GM12878 (cell line): ENCODE measurements around the gene B4GALT5. TPM values are rescaled to one million over a fixed set of nuclear protein-coding genes. Genes with fewer than 3 reads are reported as not detected.

ENCODE experiments used
- ATAC-seq: fragments of 200-7000 bp; cut with Tn5 transposase; 3 replicates; pipeline ENCODE4 v1.9.1; 2020; ENCODE audit warnings: mild to moderate bottlenecking, moderate library complexity
- BruUV-seq: library from RNA; stranded (reverse); fragments of 400-500 nt; replicated peaks from 2 replicates; lab custom pipeline; 2021; lab: Mats Ljungman, UMichigan
- CTCF ChIA-PET: fragments of 300-600 bp; sonication (Branson Sonifier 250); formaldehyde crosslinking; extraction: SDS; loops from one replicate; lab custom pipeline; 2021; ENCODE audit warnings: inconsistent platforms; lab: Yijun Ruan, JAX
- POLR2A ChIA-PET: fragments of 350-600 bp; formaldehyde crosslinking; extraction: SDS; loops from one replicate; lab custom pipeline; 2021; ENCODE audit warnings: inconsistent platforms; lab: Charles Lee
- RAD21 ChIA-PET: fragments of 300-600 bp; sonication (Branson Sonifier 250); formaldehyde crosslinking; loops from one replicate; lab custom pipeline; 2023; ENCODE audit warnings: antibody characterized with exemption; ENCODE audit not compliant: unreplicated experiment; lab: Charles Lee
- SMC1A ChIA-PET: fragments of 300-600 bp; sonication (Branson Sonifier 250); formaldehyde crosslinking; loops from one replicate; lab custom pipeline; 2023; ENCODE audit not compliant: unreplicated experiment, uncharacterized antibody; lab: Charles Lee
- DNase-seq: peaks from one replicate; pipeline ENCODE4 v3.0.0-alpha.2; 2011; ENCODE audit warnings: low read depth, low spot score
- FAIRE-seq: peaks from 3 replicates; lab custom pipeline; 2011; peaks lifted over from hg19 to GRCh38; lab: Jason Lieb, UNC
- H2AFZ ChIP-seq: 2 replicates; pipeline ENCODE4 v1.6.0; 2011; ENCODE audit warnings: low read depth, low read length, control low read depth; ENCODE audit not compliant: control insufficient read depth
- H3K27ac ChIP-seq: 2 replicates; pipeline ENCODE4 v1.5.1; 2011; ENCODE audit warnings: control low read depth; ENCODE audit not compliant: control insufficient read depth, insufficient read depth
- H3K27me3 ChIP-seq, 2 experiments: replicated peaks in 1 of 2; 2 replicates each; pipeline versions ENCODE4 v1.6.0 to v1.6.1; 2011; ENCODE audit warnings: low read length in 1 of 2; ENCODE audit not compliant: control insufficient read depth in 2 of 2, insufficient read depth in 2 of 2
- H3K36me3 ChIP-seq, 2 experiments: 2 replicates each; pipeline ENCODE4 v1.5.1; 2011; ENCODE audit warnings: low read length in 1 of 2; ENCODE audit not compliant: control insufficient read depth in 2 of 2, insufficient read depth in 2 of 2
- H3K4me1 ChIP-seq: 2 replicates; pipeline ENCODE4 v1.6.1; 2011; ENCODE audit warnings: mild to moderate bottlenecking, low read length, moderate library complexity, mixed read lengths; ENCODE audit not compliant: control insufficient read depth, insufficient read depth
- H3K4me2 ChIP-seq: 2 replicates; pipeline ENCODE4 v1.6.0; 2011; ENCODE audit warnings: control low read depth; ENCODE audit not compliant: control insufficient read depth, insufficient read depth
- H3K4me3 ChIP-seq: fragments of 200-600 bp; sonication (generic); 2 replicates; pipeline ENCODE4 v1.5.1; 2016
- H3K79me2 ChIP-seq: 2 replicates; pipeline ENCODE4 v1.6.0; 2011; ENCODE audit warnings: low read length; ENCODE audit not compliant: control insufficient read depth, insufficient read depth
- H3K9ac ChIP-seq: 2 replicates; pipeline ENCODE4 v1.8.0; 2011; ENCODE audit warnings: low read length, control low read depth, mixed read lengths; ENCODE audit not compliant: control insufficient read depth, insufficient read depth
- H3K9me3 ChIP-seq: replicated peaks from 3 replicates; pipeline ENCODE4 v1.5.1; 2011; ENCODE audit warnings: mild to moderate bottlenecking, low read length; ENCODE audit not compliant: control insufficient read depth, insufficient read depth
- H4K20me1 ChIP-seq: 2 replicates; pipeline ENCODE4 v1.6.0; 2011; ENCODE audit not compliant: control insufficient read depth, insufficient read depth
- DPF2 ChIP-seq: fragments of 450-650 bp; IDR thresholded peaks from 2 replicates; pipeline ENCODE4 v1.6.1; 2017; ENCODE audit warnings: mild to moderate bottlenecking
- E2F8 ChIP-seq: fragments of 450-650 bp; IDR thresholded peaks from 2 replicates; pipeline ENCODE4 v1.6.1; 2018; ENCODE audit warnings: mild to moderate bottlenecking, low read depth, moderate library complexity; ENCODE audit not compliant: partially characterized antibody
- EP300 ChIP-seq, 2 experiments: fragments of 150-350 bp in 1 of 2; IDR thresholded peaks; 2 replicates each; pipeline ENCODE4 v1.6.1; 2011 to 2012; ENCODE audit warnings: low read depth in 2 of 2, low read length in 2 of 2, borderline replicate concordance in 1 of 2, improper control_type of control experiment in 1 of 2, inconsistent platforms in 1 of 2; ENCODE audit not compliant: control insufficient read depth in 1 of 2
- HDGF ChIP-seq: fragments of 450-650 bp; IDR thresholded peaks from 2 replicates; pipeline ENCODE4 v1.6.1; 2016; ENCODE audit warnings: antibody characterized with exemption
- KDM1A ChIP-seq: fragments of 200-600 bp; sonication (generic); IDR thresholded peaks from 2 replicates; pipeline ENCODE4 v1.6.1; 2016; ENCODE audit warnings: borderline replicate concordance
- NR2C2 ChIP-seq: IDR thresholded peaks from 2 replicates; pipeline ENCODE4 v1.6.1; 2011; ENCODE audit warnings: borderline replicate concordance, low read depth; ENCODE audit not compliant: control insufficient read depth, insufficient read length
- PBX3 ChIP-seq: IDR thresholded peaks from 2 replicates; pipeline ENCODE4 v1.6.1; 2011; ENCODE audit warnings: mild to moderate bottlenecking, low read depth, low read length, moderate library complexity; ENCODE audit not compliant: insufficient replicate concordance
- RAD21 ChIP-seq: IDR thresholded peaks from 2 replicates; pipeline ENCODE4 v1.6.1; 2011; ENCODE audit warnings: mild to moderate bottlenecking, low read depth, low read length, moderate library complexity; ENCODE audit not compliant: insufficient read depth
- SREBF2 ChIP-seq: IDR thresholded peaks from 2 replicates; pipeline ENCODE4 v1.6.1; 2012; ENCODE audit warnings: mild to moderate bottlenecking, low read length
- TBL1XR1 ChIP-seq: IDR thresholded peaks from 2 replicates; pipeline ENCODE4 v1.6.1; 2012; ENCODE audit warnings: low read depth, low read length, improper control_type of control experiment
- ZBTB40 ChIP-seq: fragments of 450-650 bp; IDR thresholded peaks from 2 replicates; pipeline ENCODE4 v1.6.1; 2016; ENCODE audit warnings: mild to moderate bottlenecking, moderate library complexity, borderline replicate concordance
- WGBS: methylation state at CpG from one replicate; pipeline ENCODE4 v1.1.6; 2016; ENCODE audit warnings: low lambda C conversion rate; ENCODE audit not compliant: insufficient replicate concordance, insufficient coverage; ENCODE audit errors: missing lambda C conversion rate; 5-methylcytosine and 5-hydroxymethylcytosine counted together
- in situ Hi-C: fragments of 300-500 bp; cut with MboI; formaldehyde crosslinking; loops from 9 replicates; pipeline ENCODE4 v1.14.3; 2018; ENCODE audit warnings: mixed read lengths
- intact Hi-C: fragments of 100-400 bp; cut with micrococcal nuclease; formaldehyde crosslinking; loops from one replicate; pipeline ENCODE4 v1.14.2; 2022; ENCODE audit not compliant: unreplicated experiment
- polyA plus RNA-seq, 11 experiments: library from polyadenylated mRNA; depleted of rRNA in 4 of 11; unstranded in 6 of 11; stranded (reverse) in 5 of 11; fragments of >200 nt; fragmentation: Nextera tagmentation in 4 of 11; fragmentation: Illumina TruSeq in 1 of 11; extraction: Ambion mirVana in 4 of 11; extraction: Trizol in 1 of 11; gene quantifications; 1 replicate in 1 of 11; 2 replicates in 10 of 11; pipeline versions ENCODE4 v1.2.1 to v1.2.3, GENCODE V29; 2011 to 2016; ENCODE audit warnings: inconsistent platforms in 2 of 11, missing spikeins in 2 of 11, low read depth in 1 of 11
- total RNA-seq, 4 experiments: library from RNA; depleted of rRNA in 3 of 4; stranded (reverse); fragments of >200 nt in 3 of 4; fragmentation: Illumina TruSeq in 1 of 4; extraction: Trizol in 1 of 4; gene quantifications; 2 replicates each; pipeline versions ENCODE4 v1.2.1 to v1.2.3, GENCODE V29; 2013 to 2021

B4GALT5 gene
- total and polyA plus RNA-seq, 10 of the 15 experiments (the other 5 are each of a cell fraction or from before 2014, with no cell fraction given): 2.0 to 55.5 (median 20.2) TPM

GRCh38 chr20:49591217-49591865 lies 122.3 kb downstream of the B4GALT5 start (continued):
- TF ChIP-seq EP300 (IDR thresholded peaks at IDR 0.05; ENCODE audit: borderline replicate concordance in 1 of 2, control insufficient read depth in 1 of 2, low read depth in 2 of 2, low read length in 2 of 2) (no peak), SREBF2 (no peak), DPF2 (no peak), E2F8 (no peak)

- in situ Hi-C loops: no loop called here
- Histone ChIP-seq H3K9me3 (no peaks in the 10 kb centered on the region), H4K20me1 (no peaks in the 10 kb centered on the region), H3K4me1 (no peaks in the 10 kb centered on the region), H3K36me3 (no peaks in the 10 kb centered on the region), H3K79me2 (no peaks in the 10 kb centered on the region), H3K9ac (no peak overlapping the region), H3K27me3 (no peaks in the 10 kb centered on the region; a peak in 2 of 4 replicates), H3K4me3 (no peak overlapping the region), H3K4me2 (no peak overlapping the region), H3K27ac (no peak overlapping the region), H2AFZ (no peak overlapping the region)
- ATAC-seq (no peak), DNase-seq (no peak), FAIRE-seq (no peak)
- no peak for TF ChIP-seq ZBTB40
- no peak for TF ChIP-seq HDGF
- no peak for TF ChIP-seq PBX3
- no peak for TF ChIP-seq TBL1XR1
- TF ChIP-seq RAD21: no peak
- no peak for TF ChIP-seq KDM1A
- TF ChIP-seq NR2C2: no peak
- RAD21 ChIA-PET: no interaction called here
- CTCF ChIA-PET: interaction anchor here (0.7 to 1.2 kb wide), 3 partner anchors 10 to 18 kb away, joined by 3 to 4 read pairs (median 3); no protein-coding TSS in a partner anchor
- BruUV-seq: no TSS peak
- intact Hi-C loops: no loop called here
- 35% methylated on average over 8 of the region's 8 CpGs for WGBS
- SMC1A ChIA-PET: interaction anchor here (0.6 kb wide), 2 partner anchors 215 to 686 kb away, joined by 3 read pairs; no protein-coding TSS in a partner anchor
- POLR2A ChIA-PET: no interaction called here
Measured at GRCh38 chr20:49590163-49591017, 123.3 kb downstream of the B4GALT5 start.
